Liver (tissue), 9 donors: ENCODE results near the gene CEP250. TPM values are rescaled to one million over a fixed set of nuclear protein-coding genes. Genes with fewer than 3 reads are reported as not detected.

Experiments used
- DNase-seq: peaks from one replicate; pipeline ENCODE4 v3.0.0-alpha.2; 2017; ENCODE audit warnings: low spot score
- H3K27ac ChIP-seq, 2 donors: one replicate each; pipeline ENCODE4 v1.7.0; 2013; ENCODE audit warnings: inconsistent platforms in 2 of 2, low read length in 2 of 2, control low read depth in 1 of 2, low read depth in 1 of 2, mild to moderate bottlenecking in 1 of 2
- H3K27me3 ChIP-seq, 4 donors: one replicate each; pipeline versions ENCODE4 v1.6.1 to v1.7.0; 2013; ENCODE audit warnings: low read length in 3 of 4, inconsistent platforms in 1 of 4, mild to moderate bottlenecking in 1 of 4, moderate library complexity in 1 of 4; ENCODE audit not compliant: control insufficient read depth in 4 of 4, insufficient read depth in 4 of 4
- H3K36me3 ChIP-seq, 4 donors: one replicate each; pipeline versions ENCODE4 v1.6.1 to v1.7.0; 2013; ENCODE audit warnings: low read length in 3 of 4, mild to moderate bottlenecking in 3 of 4, low read depth in 1 of 4, moderate library complexity in 1 of 4; ENCODE audit not compliant: control insufficient read depth in 4 of 4, insufficient read depth in 3 of 4
- H3K4me1 ChIP-seq, 4 donors: one replicate each; pipeline versions ENCODE4 v1.6.1 to v1.7.0; 2013; ENCODE audit warnings: low read length in 3 of 4, mild to moderate bottlenecking in 3 of 4, moderate library complexity in 1 of 4; ENCODE audit not compliant: control insufficient read depth in 4 of 4, insufficient read depth in 4 of 4
- H3K4me3 ChIP-seq, 3 donors: one replicate each; pipeline versions ENCODE4 v1.6.1 to v1.7.0; 2013; ENCODE audit warnings: low read length in 3 of 3, control low read depth in 1 of 3, low read depth in 1 of 3, mild to moderate bottlenecking in 1 of 3
- H3K9ac ChIP-seq, 2 donors: one replicate each; pipeline ENCODE4 v1.7.0; 2013; ENCODE audit warnings: low read length in 2 of 2, mild to moderate bottlenecking in 2 of 2, moderate library complexity in 2 of 2, control low read depth in 1 of 2, low read depth in 1 of 2
- H3K9me3 ChIP-seq, 4 donors: one replicate each; pipeline versions ENCODE4 v1.6.1 to v1.7.0; 2013; ENCODE audit warnings: low read length in 3 of 4; ENCODE audit not compliant: control insufficient read depth in 4 of 4
- EGR1 ChIP-seq, 2 donors: IDR thresholded peaks; 2 replicates each; pipeline ENCODE4 v1.6.1; 2016 to 2018; ENCODE audit warnings: antibody characterized with exemption in 2 of 2, low read depth in 2 of 2
- FOXA1 ChIP-seq: IDR thresholded peaks from 2 replicates; pipeline ENCODE4 v1.6.1; 2016; ENCODE audit warnings: antibody characterized with exemption
- FOXA2 ChIP-seq: IDR thresholded peaks from 2 replicates; pipeline ENCODE4 v1.6.1; 2016; ENCODE audit warnings: antibody characterized with exemption
- GABPA ChIP-seq, 2 donors: IDR thresholded peaks in 1 of 2; conservative IDR thresholded peaks in 1 of 2; 2 replicates each; pipeline ENCODE4 v1.6.1; 2016; ENCODE audit warnings: antibody characterized with exemption in 2 of 2, mild to moderate bottlenecking in 1 of 2, moderate library complexity in 1 of 2
- HNF4A ChIP-seq, 2 donors: conservative IDR thresholded peaks; 2 replicates each; pipeline ENCODE4 v1.6.1; 2016; ENCODE audit warnings: antibody characterized with exemption in 2 of 2, mild to moderate bottlenecking in 2 of 2
- HNF4G ChIP-seq: IDR thresholded peaks from 2 replicates; pipeline ENCODE4 v1.6.1; 2016; ENCODE audit warnings: antibody characterized with exemption
- JUND ChIP-seq, 2 donors: IDR thresholded peaks; 2 replicates each; pipeline ENCODE4 v1.6.1; 2016; ENCODE audit warnings: antibody characterized with exemption in 2 of 2
- NR2F2 ChIP-seq: IDR thresholded peaks from 2 replicates; pipeline ENCODE4 v1.6.1; 2016; ENCODE audit warnings: antibody characterized with exemption
- RAD21 ChIP-seq, 2 donors: IDR thresholded peaks; 2 replicates each; pipeline ENCODE4 v1.6.1; 2016; ENCODE audit warnings: antibody characterized with exemption in 2 of 2, mild to moderate bottlenecking in 2 of 2
- RXRA ChIP-seq, 2 donors: IDR thresholded peaks; 2 replicates each; pipeline ENCODE4 v1.6.1; 2017 to 2018; ENCODE audit warnings: antibody characterized with exemption in 2 of 2, mild to moderate bottlenecking in 1 of 2
- SP1 ChIP-seq: IDR thresholded peaks from 2 replicates; pipeline ENCODE4 v1.6.1; 2018; ENCODE audit warnings: antibody characterized with exemption, mild to moderate bottlenecking
- TAF1 ChIP-seq: conservative IDR thresholded peaks from 2 replicates; pipeline ENCODE4 v1.6.1; 2016; ENCODE audit warnings: antibody characterized with exemption, mild to moderate bottlenecking
- YY1 ChIP-seq: IDR thresholded peaks from 2 replicates; pipeline ENCODE4 v1.6.1; 2016; ENCODE audit warnings: antibody characterized with exemption, mild to moderate bottlenecking
- WGBS: extraction: QIAGEN DNeasy Blood & Tissue Kit; methylation state at CpG from one replicate; pipeline ENCODE4 v1.1.7; 2013; 5-methylcytosine and 5-hydroxymethylcytosine counted together
- polyA plus RNA-seq, 2 donors: library from polyadenylated mRNA; stranded (reverse) in 1 of 2; unstranded in 1 of 2; fragments of 200-250 nt in 1 of 2; fragments of >200 nt in 1 of 2; fragmentation: Nextera tagmentation in 1 of 2; extraction: Ambion mirVana in 1 of 2; gene quantifications; one replicate each; pipeline versions ENCODE4 v1.2.1 to v1.2.3, GENCODE V29; 2013 to 2015
- total RNA-seq, 2 donors: library from RNA; depleted of rRNA; stranded (reverse); fragments of >200 nt; gene quantifications; one replicate each; pipeline ENCODE4 v1.2.3, GENCODE V29; 2014
- TF ChIP-seq, protein P1 (sequence below): IDR thresholded peaks from 2 replicates; pipeline ENCODE4 v1.6.1; 2016; ENCODE audit warnings: antibody characterized with exemption
- TF ChIP-seq, protein P2 (sequence below): fragments of 150-350 bp; IDR thresholded peaks from 2 replicates; pipeline ENCODE4 v1.5.1; 2017; ENCODE audit warnings: improper control_type of control experiment, low read depth, low read length; ENCODE audit not compliant: missing input control
- TF ChIP-seq, protein P3 (sequence below): IDR thresholded peaks from 2 replicates; pipeline ENCODE4 v1.6.1; 2016; ENCODE audit warnings: antibody characterized with exemption, mild to moderate bottlenecking
- TF ChIP-seq, protein P4 (sequence below): IDR thresholded peaks from 2 replicates; pipeline ENCODE4 v1.6.1; 2016; ENCODE audit warnings: antibody characterized with exemption
- TF ChIP-seq, protein P5 (sequence below): IDR thresholded peaks from 2 replicates; pipeline ENCODE4 v1.6.1; 2016; ENCODE audit warnings: antibody characterized with exemption
- donor health status: healthy.
- donor health status: healthy.
- donor health status: healthy.
- donor health status: healthy.
- donor health status: healthy.

The CEP250 gene
- total and polyA plus RNA-seq, 4 donors = 3.4 to 13.3 (median 8.3) TPM

DNA sequence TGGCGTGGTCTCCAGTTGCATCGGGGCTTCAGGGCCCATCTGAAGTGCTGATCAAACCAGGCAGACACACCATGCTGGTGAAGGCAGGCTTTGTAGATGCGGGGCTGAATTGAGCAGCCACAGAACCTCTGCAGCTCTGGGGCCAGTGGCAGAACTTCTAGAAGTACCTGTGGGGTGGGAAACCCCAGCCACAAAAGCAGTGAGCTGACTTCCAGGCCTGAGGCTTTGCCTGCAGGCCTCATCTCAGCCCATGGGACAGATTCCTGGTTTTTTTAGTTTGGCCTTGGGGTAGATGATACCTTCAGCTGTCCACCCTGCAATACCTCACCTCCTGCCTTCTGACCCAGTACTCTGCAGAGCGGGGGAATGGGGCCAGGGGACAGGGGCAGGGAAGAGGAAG is 59.9 kb downstream of the CEP250 start:
- no peak for DNase-seq
- TF ChIP-seq, protein P1, sequence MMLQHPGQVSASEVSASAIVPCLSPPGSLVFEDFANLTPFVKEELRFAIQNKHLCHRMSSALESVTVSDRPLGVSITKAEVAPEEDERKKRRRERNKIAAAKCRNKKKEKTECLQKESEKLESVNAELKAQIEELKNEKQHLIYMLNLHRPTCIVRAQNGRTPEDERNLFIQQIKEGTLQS = no peak
- TF ChIP-seq TAF1 (no peak), EGR1 (IDR thresholded peaks at IDR 0.05; ENCODE audit: low read depth in 2 of 2) (no peak), FOXA1 (no peak), HNF4A (conservative IDR thresholded peaks at IDR 0.05) (no peak), YY1 (no peak), JUND (IDR thresholded peaks at IDR 0.05) (no peak), GABPA (IDR thresholded peaks at IDR 0.05 in 1 of 2, conservative IDR thresholded peaks at IDR 0.05 in 1 of 2) (no peak), RAD21 (IDR thresholded peaks at IDR 0.05) (no peak), FOXA2 (no peak), NR2F2 (no peak), HNF4G (no peak), SP1 (no peak), RXRA (IDR thresholded peaks at IDR 0.05) (no peak)
- TF ChIP-seq, protein P2, sequence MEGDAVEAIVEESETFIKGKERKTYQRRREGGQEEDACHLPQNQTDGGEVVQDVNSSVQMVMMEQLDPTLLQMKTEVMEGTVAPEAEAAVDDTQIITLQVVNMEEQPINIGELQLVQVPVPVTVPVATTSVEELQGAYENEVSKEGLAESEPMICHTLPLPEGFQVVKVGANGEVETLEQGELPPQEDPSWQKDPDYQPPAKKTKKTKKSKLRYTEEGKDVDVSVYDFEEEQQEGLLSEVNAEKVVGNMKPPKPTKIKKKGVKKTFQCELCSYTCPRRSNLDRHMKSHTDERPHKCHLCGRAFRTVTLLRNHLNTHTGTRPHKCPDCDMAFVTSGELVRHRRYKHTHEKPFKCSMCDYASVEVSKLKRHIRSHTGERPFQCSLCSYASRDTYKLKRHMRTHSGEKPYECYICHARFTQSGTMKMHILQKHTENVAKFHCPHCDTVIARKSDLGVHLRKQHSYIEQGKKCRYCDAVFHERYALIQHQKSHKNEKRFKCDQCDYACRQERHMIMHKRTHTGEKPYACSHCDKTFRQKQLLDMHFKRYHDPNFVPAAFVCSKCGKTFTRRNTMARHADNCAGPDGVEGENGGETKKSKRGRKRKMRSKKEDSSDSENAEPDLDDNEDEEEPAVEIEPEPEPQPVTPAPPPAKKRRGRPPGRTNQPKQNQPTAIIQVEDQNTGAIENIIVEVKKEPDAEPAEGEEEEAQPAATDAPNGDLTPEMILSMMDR = no peak
- TF ChIP-seq, protein P3, sequence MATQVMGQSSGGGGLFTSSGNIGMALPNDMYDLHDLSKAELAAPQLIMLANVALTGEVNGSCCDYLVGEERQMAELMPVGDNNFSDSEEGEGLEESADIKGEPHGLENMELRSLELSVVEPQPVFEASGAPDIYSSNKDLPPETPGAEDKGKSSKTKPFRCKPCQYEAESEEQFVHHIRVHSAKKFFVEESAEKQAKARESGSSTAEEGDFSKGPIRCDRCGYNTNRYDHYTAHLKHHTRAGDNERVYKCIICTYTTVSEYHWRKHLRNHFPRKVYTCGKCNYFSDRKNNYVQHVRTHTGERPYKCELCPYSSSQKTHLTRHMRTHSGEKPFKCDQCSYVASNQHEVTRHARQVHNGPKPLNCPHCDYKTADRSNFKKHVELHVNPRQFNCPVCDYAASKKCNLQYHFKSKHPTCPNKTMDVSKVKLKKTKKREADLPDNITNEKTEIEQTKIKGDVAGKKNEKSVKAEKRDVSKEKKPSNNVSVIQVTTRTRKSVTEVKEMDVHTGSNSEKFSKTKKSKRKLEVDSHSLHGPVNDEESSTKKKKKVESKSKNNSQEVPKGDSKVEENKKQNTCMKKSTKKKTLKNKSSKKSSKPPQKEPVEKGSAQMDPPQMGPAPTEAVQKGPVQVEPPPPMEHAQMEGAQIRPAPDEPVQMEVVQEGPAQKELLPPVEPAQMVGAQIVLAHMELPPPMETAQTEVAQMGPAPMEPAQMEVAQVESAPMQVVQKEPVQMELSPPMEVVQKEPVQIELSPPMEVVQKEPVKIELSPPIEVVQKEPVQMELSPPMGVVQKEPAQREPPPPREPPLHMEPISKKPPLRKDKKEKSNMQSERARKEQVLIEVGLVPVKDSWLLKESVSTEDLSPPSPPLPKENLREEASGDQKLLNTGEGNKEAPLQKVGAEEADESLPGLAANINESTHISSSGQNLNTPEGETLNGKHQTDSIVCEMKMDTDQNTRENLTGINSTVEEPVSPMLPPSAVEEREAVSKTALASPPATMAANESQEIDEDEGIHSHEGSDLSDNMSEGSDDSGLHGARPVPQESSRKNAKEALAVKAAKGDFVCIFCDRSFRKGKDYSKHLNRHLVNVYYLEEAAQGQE = no peak
- TF ChIP-seq, protein P4, sequence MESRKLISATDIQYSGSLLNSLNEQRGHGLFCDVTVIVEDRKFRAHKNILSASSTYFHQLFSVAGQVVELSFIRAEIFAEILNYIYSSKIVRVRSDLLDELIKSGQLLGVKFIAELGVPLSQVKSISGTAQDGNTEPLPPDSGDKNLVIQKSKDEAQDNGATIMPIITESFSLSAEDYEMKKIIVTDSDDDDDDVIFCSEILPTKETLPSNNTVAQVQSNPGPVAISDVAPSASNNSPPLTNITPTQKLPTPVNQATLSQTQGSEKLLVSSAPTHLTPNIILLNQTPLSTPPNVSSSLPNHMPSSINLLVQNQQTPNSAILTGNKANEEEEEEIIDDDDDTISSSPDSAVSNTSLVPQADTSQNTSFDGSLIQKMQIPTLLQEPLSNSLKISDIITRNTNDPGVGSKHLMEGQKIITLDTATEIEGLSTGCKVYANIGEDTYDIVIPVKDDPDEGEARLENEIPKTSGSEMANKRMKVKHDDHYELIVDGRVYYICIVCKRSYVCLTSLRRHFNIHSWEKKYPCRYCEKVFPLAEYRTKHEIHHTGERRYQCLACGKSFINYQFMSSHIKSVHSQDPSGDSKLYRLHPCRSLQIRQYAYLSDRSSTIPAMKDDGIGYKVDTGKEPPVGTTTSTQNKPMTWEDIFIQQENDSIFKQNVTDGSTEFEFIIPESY = no peak
- TF ChIP-seq, protein P5, sequence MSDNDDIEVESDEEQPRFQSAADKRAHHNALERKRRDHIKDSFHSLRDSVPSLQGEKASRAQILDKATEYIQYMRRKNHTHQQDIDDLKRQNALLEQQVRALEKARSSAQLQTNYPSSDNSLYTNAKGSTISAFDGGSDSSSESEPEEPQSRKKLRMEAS = no peak
- H3K27me3 ChIP-seq = no peaks in the 10 kb centered on the region

More for the DNA sequence above, 59.9 kb downstream of the CEP250 start:
- H3K4me3 ChIP-seq = no peak overlapping the region
- no peak overlapping the region for H3K27ac ChIP-seq
- no peaks in the 10 kb centered on the region for H3K4me1 ChIP-seq
- 96% methylated on average over 4 of the region's 4 CpGs for WGBS
- H3K9ac ChIP-seq = no peak overlapping the region
- H3K9me3 ChIP-seq = no peaks in the 10 kb centered on the region
- H3K36me3 ChIP-seq = peaks cover 0 to 20% (median 9%) of the 10 kb centered on the region in 4 donors
